HL-60/S4 treated with retinoic acid at 250 ng/mL for 4 days and 3 days (cell line): ENCODE data around the gene DEGS2.
"Not testable (repeated sequence)": the region's sequence is repeated elsewhere in the genome, so short reads cannot be mapped to it uniquely, and the experiment has no call there.

Experiments
- in situ Hi-C: fragments of 300-500 bp; cut with MboI; formaldehyde crosslinking; loops from 2 replicates; pipeline ENCODE4 v1.7.0; 2022; ENCODE audit warnings: low sequenced_read_pairs

The DEGS2 gene

GRCh38 chr14:100180671-100181070 is 21.2 kb upstream of the DEGS2 start:
- in situ Hi-C loops = not testable (repeated sequence)

DNA sequence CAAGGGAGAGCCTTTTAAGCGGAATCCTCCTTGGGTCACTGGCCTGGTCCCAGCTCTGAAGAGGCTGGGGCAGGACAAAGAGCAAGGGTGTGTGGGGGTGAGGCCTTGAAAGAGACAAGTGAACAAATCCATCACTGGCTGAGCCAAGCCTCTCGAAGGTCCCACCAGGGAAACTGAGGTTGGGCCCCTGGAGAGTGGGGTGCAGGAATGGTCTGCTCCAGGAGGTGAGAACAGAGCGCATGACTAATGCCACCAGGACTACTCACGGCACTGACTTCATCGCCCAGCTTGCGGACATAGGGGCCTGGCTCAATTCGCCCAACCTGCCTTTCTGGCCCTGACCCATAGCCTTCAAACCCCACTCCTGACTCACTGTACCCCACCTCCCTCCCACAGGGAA is 19.2 kb upstream of the DEGS2 start:
- in situ Hi-C loops = no loop called here

DNA sequence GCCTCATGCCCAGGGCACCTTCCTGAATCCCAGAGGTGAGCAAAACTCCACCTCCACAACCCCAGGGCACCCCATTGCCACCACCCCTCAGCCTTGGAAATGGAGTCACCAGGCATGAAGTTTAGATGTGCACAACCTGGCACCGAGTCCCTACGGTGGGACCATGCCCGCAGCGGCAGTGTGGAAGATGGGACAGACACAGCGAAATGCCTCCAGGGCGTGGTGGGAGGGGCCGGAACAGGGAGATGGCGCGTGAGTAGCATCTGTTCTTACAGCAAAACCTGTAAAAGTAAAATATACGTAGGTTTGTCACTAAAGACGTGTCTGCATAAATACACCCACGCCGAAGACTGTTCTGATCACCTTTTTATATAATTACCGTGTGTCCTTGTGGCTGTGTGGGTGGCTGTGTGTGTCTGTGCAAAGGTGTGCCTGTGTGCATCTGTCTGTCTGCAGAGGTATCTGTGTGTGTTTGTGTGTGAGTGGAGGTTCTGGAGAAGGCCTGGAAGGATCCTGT is 17.4 kb upstream of the DEGS2 start:
- in situ Hi-C loops = no loop called here

- in situ Hi-C loops = no loop called here
These were observed 13.9 kb upstream of the DEGS2 start for GRCh38 chr14:100173353-100173752.

GRCh38 chr14:100172811-100173210 is 13.4 kb upstream of the DEGS2 start:
- in situ Hi-C loops = no loop called here

DNA sequence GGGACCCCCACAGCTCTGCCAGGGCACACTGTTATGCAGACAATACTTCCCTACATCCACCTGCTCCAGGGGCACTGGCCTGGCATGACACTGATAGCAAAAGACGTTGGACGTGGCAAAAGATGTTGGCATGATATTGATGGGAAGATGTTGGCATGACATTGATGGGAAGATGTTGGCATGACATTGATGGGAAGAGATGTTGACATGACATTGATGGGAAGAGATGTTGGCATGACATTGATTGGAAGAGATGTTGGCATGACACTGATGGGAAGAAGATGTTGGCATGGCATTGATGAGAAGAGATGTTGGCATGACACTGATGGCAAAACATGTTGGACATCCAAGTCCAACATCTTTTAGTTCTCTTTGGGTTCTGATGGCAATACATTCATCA is 11.4 kb upstream of the DEGS2 start:
- in situ Hi-C loops = no loop called here

DNA sequence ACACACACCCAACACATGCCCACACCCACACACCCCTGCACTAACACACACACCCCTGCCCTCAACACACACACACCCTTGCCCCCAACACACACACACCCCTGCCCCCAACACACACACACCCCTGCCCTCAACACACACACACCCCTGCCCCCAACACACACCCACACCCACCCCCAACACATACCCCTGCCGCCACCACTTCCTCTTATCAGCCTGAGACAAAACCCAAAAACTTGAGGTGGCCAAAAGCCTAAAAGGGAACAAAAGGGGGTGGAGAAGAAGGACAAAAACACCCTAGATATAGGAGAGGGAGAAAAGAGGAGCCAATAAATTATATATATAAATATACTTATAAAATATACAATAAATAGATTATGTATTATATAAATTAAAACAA is 9.1 kb upstream of the DEGS2 start:
- in situ Hi-C loops = no loop called here

DNA sequence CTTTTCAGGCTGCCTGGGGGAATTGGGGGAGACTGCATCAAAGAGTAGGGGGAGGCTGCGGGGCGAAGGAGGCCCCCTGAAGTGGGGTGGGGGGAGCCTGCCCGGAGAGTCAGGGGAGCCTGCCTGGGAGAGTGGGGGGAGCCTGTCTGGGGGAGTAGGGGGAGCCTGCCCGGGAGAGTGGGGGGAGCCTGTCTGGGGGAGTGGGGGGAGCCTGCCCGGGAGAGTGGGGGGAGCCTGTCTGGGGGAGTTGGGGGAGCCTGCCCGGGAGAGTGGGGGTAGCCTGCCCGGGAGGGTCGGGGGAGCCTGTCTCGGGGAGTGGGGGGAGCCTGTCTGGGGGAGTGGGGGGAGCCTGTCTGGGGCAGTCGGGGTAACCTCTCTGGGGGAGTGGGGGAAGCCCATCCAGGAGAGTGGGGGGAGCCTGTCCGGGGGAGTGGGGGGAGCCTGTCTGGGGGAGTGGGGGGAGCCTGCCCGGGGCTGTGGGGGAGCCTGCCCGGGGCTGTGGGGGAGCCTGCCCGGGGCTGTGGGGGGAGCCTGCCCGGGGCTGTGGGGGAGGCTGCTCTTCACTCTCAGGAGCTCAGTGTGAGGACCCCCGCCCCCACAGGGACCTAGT is 6.5 kb upstream of the DEGS2 start:
- in situ Hi-C loops = no loop called here

- in situ Hi-C loops = no loop called here
These were observed 5.9 kb upstream of the DEGS2 start for GRCh38 chr14:100165376-100165775.

GRCh38 chr14:100160534-100160916 is 1.1 kb upstream of the DEGS2 start:
- in situ Hi-C loops = no loop called here

GRCh38 chr14:100159865-100160533 is 554 bp upstream of the DEGS2 start:
- in situ Hi-C loops = no loop called here

GRCh38 chr14:100158566-100159093 is 815 bp downstream of the DEGS2 start:
- in situ Hi-C loops = no loop called here

- in situ Hi-C loops = not testable (repeated sequence)
These were observed 1.8 kb downstream of the DEGS2 start for GRCh38 chr14:100157548-100158232.

DNA sequence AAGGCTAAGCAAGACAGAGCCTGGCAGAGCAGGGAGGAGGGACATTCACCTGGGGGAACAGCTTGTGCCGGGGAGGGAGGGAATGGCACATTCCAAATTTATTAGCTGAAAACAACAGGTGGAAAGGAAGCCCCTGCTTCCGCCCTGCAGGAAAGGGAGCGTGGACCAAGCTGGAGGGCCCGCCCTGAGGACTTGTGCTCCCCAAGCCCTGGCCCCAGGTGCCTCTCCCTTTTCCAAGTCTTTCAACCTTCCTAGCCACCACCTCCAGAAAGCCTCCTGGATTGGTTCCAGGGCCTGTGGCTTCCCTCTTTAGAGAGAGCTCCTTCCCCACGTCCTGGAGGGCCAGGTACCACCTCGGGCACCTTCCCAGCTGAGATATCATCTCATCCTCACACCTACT is 2.7 kb downstream of the DEGS2 start:
- in situ Hi-C loops = no loop called here

- in situ Hi-C loops = no loop called here
These were observed 3.5 kb downstream of the DEGS2 start for GRCh38 chr14:100155756-100156616.

- in situ Hi-C loops = no loop called here
These were observed 4.3 kb downstream of the DEGS2 start for GRCh38 chr14:100155049-100155621.

- in situ Hi-C loops = no loop called here
These were observed 5.9 kb downstream of the DEGS2 start for GRCh38 chr14:100153560-100153959.

- in situ Hi-C loops = no loop called here
These were observed 7.4 kb downstream of the DEGS2 start for GRCh38 chr14:100152091-100152490.

DNA sequence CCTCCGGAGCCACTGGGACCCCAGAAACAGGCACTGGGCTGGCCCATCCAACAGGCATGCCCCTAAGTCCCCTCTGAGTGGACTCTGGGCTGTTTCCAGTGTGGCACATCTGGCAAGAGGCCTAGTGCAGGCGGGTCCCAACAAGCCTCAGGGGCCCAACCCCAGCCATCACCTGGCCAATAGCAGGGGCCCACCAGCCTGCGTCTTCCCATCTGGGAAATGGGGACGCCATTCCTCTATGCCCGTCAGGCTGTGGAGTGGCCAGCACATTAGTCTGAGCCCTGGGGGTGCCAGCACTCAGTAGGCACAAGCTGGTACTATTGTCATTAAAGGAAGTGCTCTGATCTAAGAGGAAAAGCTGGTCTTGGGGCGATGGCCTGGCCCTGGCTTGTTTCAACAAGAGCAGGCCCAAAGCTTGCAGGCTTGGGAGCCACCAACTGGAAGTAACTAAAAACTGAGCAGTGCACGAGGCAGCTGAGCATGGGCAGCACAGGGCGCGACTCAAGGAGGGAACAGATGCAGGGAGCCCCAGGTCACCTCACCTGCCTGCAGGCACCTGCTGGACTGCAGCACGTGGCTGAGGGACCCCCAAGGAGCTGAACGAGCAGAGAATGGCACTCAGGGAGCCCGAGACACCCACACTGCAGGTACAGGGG is 8.4 kb downstream of the DEGS2 start:
- in situ Hi-C loops = no loop called here
